Neural cell (in vitro differentiated cells): ENCODE results near the gene DCN.

ENCODE experiments used
- EP300 ChIP-seq: fragments of 450-650 bp; conservative IDR thresholded peaks from 2 replicates; pipeline ENCODE4 v1.6.1; 2014; ENCODE audit warnings: antibody characterized with exemption, mild to moderate bottlenecking, moderate library complexity; ENCODE audit not compliant: poor library complexity, severe bottlenecking
- EZH2 ChIP-seq: fragments of 200-600, 300-800 bp; shearing (Covaris generic), sonication (generic); IDR thresholded peaks from 2 replicates; pipeline ENCODE4 v1.6.1; 2014; ENCODE audit warnings: antibody characterized with exemption, low read length, borderline replicate concordance, mild to moderate bottlenecking; ENCODE audit not compliant: insufficient read depth, poor library complexity, severe bottlenecking
- RAD21 ChIP-seq: fragments of 450-650 bp; conservative IDR thresholded peaks from 2 replicates; pipeline ENCODE4 v1.6.1; 2014; ENCODE audit warnings: antibody characterized with exemption, mild to moderate bottlenecking, moderate library complexity
- SMC3 ChIP-seq: fragments of 450-650 bp; conservative IDR thresholded peaks from 2 replicates; pipeline ENCODE4 v1.6.1; 2014; ENCODE audit warnings: antibody characterized with exemption, mild to moderate bottlenecking, moderate library complexity; ENCODE audit not compliant: poor library complexity
- TAF1 ChIP-seq: IDR thresholded peaks from 2 replicates; pipeline ENCODE4 v1.6.1; 2012; ENCODE audit warnings: low read depth
- TF ChIP-seq, protein P1 (sequence below): IDR thresholded peaks from 2 replicates; pipeline ENCODE4 v1.6.1; 2012; ENCODE audit warnings: borderline replicate concordance
- TF ChIP-seq, protein P2 (sequence below): fragments of 450-650 bp; IDR thresholded peaks from 2 replicates; pipeline ENCODE4 v1.5.1; 2014; ENCODE audit warnings: antibody characterized with exemption, mild to moderate bottlenecking, moderate library complexity; ENCODE audit not compliant: poor library complexity, severe bottlenecking

DNA sequence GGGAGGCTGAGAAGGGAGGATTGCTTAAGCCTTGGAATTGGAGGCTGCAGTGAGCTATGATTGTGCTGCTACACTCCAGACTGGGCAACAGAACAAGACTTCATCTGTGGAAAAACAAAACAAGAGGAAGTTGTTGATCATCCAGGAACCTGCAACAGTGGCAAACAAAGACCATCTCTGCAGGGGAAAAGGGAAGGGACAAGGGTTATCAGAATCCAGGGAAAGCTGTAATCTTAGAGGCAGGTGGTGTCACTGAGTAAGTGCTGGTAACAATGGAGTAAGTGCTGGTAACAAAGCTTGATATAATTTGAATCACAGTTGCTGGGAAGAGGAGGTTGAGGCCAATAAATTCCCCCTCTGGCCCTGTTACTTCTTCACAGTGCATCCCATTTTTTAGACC is 27.5 kb upstream of the DCN start:
- no peak for TF ChIP-seq EZH2
- TF ChIP-seq, protein P1, sequence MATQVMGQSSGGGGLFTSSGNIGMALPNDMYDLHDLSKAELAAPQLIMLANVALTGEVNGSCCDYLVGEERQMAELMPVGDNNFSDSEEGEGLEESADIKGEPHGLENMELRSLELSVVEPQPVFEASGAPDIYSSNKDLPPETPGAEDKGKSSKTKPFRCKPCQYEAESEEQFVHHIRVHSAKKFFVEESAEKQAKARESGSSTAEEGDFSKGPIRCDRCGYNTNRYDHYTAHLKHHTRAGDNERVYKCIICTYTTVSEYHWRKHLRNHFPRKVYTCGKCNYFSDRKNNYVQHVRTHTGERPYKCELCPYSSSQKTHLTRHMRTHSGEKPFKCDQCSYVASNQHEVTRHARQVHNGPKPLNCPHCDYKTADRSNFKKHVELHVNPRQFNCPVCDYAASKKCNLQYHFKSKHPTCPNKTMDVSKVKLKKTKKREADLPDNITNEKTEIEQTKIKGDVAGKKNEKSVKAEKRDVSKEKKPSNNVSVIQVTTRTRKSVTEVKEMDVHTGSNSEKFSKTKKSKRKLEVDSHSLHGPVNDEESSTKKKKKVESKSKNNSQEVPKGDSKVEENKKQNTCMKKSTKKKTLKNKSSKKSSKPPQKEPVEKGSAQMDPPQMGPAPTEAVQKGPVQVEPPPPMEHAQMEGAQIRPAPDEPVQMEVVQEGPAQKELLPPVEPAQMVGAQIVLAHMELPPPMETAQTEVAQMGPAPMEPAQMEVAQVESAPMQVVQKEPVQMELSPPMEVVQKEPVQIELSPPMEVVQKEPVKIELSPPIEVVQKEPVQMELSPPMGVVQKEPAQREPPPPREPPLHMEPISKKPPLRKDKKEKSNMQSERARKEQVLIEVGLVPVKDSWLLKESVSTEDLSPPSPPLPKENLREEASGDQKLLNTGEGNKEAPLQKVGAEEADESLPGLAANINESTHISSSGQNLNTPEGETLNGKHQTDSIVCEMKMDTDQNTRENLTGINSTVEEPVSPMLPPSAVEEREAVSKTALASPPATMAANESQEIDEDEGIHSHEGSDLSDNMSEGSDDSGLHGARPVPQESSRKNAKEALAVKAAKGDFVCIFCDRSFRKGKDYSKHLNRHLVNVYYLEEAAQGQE: no peak
- TF ChIP-seq TAF1: no peak
- no peak for TF ChIP-seq RAD21
- TF ChIP-seq, protein P2, sequence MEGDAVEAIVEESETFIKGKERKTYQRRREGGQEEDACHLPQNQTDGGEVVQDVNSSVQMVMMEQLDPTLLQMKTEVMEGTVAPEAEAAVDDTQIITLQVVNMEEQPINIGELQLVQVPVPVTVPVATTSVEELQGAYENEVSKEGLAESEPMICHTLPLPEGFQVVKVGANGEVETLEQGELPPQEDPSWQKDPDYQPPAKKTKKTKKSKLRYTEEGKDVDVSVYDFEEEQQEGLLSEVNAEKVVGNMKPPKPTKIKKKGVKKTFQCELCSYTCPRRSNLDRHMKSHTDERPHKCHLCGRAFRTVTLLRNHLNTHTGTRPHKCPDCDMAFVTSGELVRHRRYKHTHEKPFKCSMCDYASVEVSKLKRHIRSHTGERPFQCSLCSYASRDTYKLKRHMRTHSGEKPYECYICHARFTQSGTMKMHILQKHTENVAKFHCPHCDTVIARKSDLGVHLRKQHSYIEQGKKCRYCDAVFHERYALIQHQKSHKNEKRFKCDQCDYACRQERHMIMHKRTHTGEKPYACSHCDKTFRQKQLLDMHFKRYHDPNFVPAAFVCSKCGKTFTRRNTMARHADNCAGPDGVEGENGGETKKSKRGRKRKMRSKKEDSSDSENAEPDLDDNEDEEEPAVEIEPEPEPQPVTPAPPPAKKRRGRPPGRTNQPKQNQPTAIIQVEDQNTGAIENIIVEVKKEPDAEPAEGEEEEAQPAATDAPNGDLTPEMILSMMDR: no peak
- TF ChIP-seq EP300: no peak
- TF ChIP-seq SMC3: no peak
